ENCODE data around the gene ZDHHC11B. TPM values are rescaled to one million over a fixed set of nuclear protein-coding genes. Genes with fewer than 3 reads are reported as not detected.
"Not testable (repeated sequence)": the region's sequence is repeated elsewhere in the genome, so short reads cannot be mapped to it uniquely, and the experiment has no call there.

The ZDHHC11B gene
- total RNA-seq, 1 donor from 2014 or later, result 13.4 TPM

DNA sequence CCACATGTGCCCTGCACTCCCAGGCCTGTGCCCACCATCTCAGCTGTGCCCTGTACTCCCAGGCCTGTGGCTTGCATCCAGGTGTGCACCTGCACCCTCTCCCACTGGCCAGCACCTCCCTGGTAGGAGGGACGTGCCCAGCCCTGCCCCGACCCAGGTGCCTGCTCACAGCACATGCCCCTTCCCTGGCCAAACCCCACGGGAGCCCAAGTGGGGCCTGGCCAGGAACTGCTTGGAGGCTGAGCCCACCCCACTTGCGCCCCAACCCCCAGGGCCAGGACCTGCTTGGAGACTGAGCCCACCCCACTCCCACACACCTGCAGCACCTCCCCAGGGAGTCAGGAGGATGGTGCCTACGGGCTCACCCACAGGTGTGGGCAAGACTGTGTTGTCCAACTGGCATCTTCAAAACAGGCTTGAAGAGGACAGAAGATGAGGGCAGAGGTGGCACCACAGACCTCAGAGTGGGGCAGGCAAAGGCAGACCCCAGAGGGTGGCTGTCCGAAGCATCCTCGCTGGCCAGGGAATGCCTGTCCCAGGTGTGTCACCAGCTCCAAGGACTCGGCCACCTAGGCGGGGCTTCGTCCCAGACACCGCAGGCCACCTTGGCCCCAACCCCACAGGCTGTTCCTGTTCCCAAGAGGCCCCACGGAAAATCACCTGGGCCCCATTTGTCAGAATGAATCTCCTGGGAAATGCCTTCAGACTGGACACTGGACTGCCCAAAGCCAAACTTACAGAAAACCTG, 10.8 kb downstream of the ZDHHC11B start:
- TF ChIP-seq, protein P1, sequence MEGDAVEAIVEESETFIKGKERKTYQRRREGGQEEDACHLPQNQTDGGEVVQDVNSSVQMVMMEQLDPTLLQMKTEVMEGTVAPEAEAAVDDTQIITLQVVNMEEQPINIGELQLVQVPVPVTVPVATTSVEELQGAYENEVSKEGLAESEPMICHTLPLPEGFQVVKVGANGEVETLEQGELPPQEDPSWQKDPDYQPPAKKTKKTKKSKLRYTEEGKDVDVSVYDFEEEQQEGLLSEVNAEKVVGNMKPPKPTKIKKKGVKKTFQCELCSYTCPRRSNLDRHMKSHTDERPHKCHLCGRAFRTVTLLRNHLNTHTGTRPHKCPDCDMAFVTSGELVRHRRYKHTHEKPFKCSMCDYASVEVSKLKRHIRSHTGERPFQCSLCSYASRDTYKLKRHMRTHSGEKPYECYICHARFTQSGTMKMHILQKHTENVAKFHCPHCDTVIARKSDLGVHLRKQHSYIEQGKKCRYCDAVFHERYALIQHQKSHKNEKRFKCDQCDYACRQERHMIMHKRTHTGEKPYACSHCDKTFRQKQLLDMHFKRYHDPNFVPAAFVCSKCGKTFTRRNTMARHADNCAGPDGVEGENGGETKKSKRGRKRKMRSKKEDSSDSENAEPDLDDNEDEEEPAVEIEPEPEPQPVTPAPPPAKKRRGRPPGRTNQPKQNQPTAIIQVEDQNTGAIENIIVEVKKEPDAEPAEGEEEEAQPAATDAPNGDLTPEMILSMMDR (IDR thresholded peaks at IDR 0.05; ENCODE audit: borderline replicate concordance), result no peak
- Histone ChIP-seq H3K27ac (replicated peaks) (no peak overlapping the region), H3K9me3 (replicated peaks) (no peaks in the 10 kb centered on the region), H3K27me3 (ENCODE audit: low read depth) (no peaks in the 10 kb centered on the region), H3K4me1 (peaks cover 35% of the 10 kb centered on the region), H3K4me3 (no peak overlapping the region), H3K36me3 (no peaks in the 10 kb centered on the region)
- DNase-seq, result no peak
- intact Hi-C loops (cut with micrococcal nuclease), result no loop called here

DNA sequence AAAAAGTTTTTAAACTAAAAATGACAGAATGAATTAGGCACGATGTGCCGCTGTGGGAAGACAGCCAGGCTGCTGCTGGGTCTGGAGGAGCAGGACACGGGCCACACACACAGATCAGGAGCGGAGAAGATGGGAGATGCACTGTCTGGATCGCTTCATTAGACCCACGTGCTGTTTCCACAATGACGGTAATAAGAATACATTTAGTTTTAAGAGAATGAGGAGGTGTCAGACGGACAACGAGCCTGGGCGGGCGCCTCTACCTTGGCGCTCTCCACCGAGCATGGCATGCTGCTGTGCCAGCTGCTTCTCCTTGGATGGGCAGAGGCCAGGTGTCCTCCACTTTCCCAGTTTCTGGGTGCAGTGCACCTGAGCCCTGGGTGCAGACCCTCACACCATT, 11.6 kb downstream of the ZDHHC11B start:
- intact Hi-C loops (cut with micrococcal nuclease); H3K27me3 ChIP-seq (ENCODE audit: low read depth); DNase-seq; H3K9me3 ChIP-seq (replicated peaks); H3K36me3 ChIP-seq; H3K4me3 ChIP-seq; H3K27ac ChIP-seq (replicated peaks): not testable (repeated sequence)
- peaks cover 34% of the 10 kb centered on the region for H3K4me1 ChIP-seq

DNA sequence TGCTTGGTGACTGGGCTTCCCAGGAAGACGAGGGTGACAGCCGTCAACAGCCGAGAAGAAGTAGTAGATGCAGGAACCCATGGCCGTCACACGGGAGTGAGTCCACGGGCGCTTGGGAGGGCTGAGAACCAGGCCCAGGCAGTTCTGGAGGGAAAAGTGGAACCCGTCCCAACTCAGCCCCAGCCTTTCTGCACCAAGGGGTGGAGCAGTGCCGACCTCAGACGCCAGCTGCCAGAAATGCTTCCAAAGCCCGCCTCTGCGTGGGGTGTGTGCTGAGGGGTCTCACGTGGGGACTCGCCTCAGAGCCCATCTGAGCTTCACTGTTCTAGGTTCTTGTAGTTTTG, 12.0 kb downstream of the ZDHHC11B start:
- H3K27me3 ChIP-seq (ENCODE audit: low read depth); H3K9me3 ChIP-seq (replicated peaks); intact Hi-C loops (cut with micrococcal nuclease); DNase-seq; H3K27ac ChIP-seq (replicated peaks); H3K36me3 ChIP-seq; H3K4me3 ChIP-seq: not testable (repeated sequence)
- H3K4me1 ChIP-seq, result peaks cover 30% of the 10 kb centered on the region

DNA sequence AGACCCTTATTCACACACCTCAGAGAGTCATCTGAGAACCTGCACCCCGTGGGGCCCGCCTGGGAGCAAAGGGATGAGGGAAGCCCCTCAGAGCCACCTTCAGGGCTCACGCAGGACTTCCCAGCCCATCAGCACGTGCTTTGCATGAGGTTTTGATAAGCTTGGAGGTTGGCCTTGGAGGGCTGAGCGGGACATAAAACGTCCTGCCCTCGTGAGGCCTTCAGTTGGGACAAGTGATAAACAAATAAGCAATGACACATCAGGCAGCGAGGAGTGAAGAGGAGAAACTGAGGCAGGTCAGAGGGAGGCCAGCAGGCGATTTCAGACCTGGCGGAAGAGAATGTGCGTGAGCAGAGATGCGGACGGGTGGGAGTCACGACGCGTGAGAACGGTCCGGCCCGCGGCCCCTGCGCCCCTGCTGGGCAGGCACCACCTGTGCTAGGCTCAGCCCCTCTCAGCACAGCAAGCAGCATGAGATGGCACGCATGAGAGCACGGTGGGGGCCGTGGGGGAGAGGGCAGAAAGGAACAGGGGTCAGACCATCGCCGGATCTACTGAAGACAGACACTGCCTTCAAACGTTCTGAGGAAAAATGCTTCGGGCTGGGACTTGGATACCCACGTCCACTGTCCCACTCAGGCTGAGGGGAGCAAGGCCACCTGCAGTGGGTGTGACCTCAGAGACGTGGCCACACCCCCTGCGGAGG, 12.5 kb downstream of the ZDHHC11B start:
- DNase-seq; intact Hi-C loops (cut with micrococcal nuclease); H3K4me3 ChIP-seq; H3K36me3 ChIP-seq; H3K9me3 ChIP-seq (replicated peaks); H3K27me3 ChIP-seq (ENCODE audit: low read depth); H3K27ac ChIP-seq (replicated peaks): not testable (repeated sequence)
- H3K4me1 ChIP-seq, result peaks cover 25% of the 10 kb centered on the region

DNA sequence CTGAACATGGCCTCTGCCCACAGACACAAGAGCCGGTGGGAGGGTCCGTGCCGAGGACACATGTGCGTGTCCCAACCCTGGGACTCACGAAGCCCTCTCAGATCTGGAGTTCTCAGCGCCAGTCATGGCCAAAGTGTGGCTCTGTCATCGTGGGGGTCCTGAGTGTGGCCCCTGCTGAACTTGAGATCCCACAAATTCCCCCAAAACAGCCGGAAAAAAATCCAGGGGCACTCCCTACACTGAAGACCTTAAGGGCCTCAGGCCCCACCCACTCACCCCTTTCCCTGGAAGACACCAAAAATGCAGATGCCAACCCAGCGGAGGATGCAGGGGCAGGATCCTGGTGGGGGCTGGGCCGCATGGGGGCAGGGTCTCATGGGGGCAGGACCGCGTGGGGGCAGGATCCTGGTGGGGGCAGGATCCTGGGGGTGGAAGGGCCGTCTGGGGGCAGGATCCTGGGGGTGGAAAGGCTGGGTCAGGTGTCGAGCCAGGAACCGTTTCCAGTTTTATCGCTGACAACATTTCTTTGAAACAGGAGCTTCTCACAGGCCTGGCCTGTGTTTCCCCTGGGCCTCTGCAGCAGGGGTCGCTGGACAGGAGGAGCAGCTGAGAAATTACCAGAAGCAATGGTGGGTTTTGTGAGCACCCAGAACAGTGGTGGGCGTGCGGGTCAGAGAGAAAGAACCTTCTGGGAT, 13.3 kb downstream of the ZDHHC11B start:
- DNase-seq; intact Hi-C loops (cut with micrococcal nuclease); H3K27me3 ChIP-seq (ENCODE audit: low read depth); H3K9me3 ChIP-seq (replicated peaks); H3K4me3 ChIP-seq; H3K27ac ChIP-seq (replicated peaks); H3K36me3 ChIP-seq: not testable (repeated sequence)
- H3K4me1 ChIP-seq, result peaks cover 18% of the 10 kb centered on the region

DNA sequence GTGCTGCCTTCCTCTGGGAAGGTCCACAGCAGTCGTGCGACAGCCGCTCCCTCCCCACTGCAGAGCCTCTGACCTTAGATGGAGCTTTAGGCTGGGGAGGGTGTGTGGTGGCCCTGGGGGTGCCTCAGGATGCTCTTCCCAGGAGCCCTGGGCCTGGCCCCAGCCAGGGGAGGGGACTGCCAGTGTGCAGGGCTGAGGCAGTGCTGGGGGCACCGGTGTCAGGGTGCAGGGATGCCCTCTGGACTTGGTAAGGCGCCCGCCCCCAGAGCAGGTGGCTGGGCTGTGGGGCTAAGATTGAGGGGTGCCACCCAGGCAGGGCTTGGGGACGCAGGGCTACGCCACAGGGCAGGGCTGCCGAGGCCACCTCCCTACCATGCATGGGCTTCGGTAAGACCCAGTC, 13.9 kb downstream of the ZDHHC11B start:
- peaks cover 16% of the 10 kb centered on the region for H3K36me3 ChIP-seq
- H3K4me1 ChIP-seq, result peaks cover 11% of the 10 kb centered on the region
- DNase-seq; H3K27me3 ChIP-seq (ENCODE audit: low read depth); H3K27ac ChIP-seq (replicated peaks); H3K4me3 ChIP-seq; H3K9me3 ChIP-seq (replicated peaks); intact Hi-C loops (cut with micrococcal nuclease): not testable (repeated sequence)

DNA sequence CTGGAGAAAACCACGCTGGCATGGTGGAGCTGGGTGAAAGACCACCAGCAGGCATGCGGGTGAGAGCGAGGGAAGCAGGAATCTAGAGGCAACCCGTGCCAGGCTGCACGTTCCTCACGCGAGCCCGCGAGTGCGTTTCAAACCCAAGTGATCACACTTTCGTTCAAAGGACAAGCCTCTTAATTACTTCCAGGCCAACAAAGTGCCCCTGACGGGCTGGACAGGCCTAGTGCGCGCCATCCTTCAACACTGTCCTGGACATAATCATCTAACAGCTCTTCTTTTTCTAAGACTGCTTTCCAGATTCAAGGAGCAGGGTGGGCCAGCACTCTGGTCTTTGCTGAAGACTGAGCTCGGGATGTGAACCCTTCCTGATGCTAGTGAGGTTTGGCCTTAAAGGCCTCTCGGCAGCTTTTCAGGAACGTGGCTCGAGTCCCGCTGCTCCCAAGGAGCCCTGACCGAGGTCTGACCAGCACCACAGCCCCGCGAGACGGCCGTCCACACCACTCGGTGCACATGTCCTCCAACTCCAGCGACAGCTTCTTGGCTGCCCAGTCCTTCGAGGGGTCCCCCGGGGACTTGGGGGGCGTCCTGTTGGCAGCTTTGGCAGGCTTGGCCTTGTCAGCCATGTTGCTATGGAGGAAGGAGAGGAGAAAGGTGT, 14.9 kb downstream of the ZDHHC11B start:
- H3K27ac ChIP-seq (replicated peaks); H3K4me3 ChIP-seq; H3K27me3 ChIP-seq (ENCODE audit: low read depth); H3K9me3 ChIP-seq (replicated peaks); H3K4me1 ChIP-seq; intact Hi-C loops (cut with micrococcal nuclease); DNase-seq: not testable (repeated sequence)
- peaks cover 19% of the 10 kb centered on the region for H3K36me3 ChIP-seq

DNA sequence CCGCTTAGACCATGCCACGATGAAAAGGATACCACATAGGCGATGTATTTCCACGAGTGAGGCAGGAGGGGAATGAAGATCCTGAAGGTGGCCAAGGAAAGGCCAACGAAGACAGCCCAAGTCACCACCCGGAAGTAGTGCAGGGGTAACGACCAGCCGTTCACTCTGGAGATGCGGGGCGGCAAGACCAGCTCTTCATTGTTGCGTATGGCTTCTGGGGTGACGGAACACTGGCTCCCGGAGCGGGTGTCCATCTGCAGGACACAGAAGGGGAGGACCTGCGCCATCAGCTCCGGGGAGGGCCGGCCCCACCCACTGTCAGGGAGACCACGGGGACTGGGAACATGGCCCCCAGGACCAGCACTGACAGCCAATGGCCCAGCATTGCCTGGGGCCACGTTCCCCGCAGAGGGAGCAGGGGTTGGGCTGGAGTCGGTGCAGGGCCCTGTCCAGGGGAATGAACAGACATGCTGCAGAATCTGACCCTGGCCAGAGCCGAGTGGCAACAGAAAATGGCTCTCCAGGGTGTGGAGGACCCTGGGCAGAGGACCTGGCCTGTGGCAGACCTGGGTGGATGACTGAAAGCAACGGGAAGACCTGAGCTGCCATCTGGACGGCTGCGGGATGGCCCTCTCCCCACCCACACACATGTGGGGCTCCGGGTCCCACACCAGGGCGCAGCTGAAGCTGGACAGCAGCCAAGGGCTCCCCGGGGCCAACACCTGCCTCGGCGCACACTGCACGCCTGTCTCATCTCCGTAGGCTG, 17.7 kb downstream of the ZDHHC11B start:
- no peak for DNase-seq
- no peaks in the 10 kb centered on the region for H3K27me3 ChIP-seq (ENCODE audit: low read depth)
- H3K36me3 ChIP-seq, result peaks cover 25% of the 10 kb centered on the region
- intact Hi-C loops (cut with micrococcal nuclease), result no loop called here
- H3K4me1 ChIP-seq, result peaks cover 9% of the 10 kb centered on the region
- no peaks in the 10 kb centered on the region for H3K9me3 ChIP-seq (replicated peaks)
- TF ChIP-seq, protein P1 (IDR thresholded peaks at IDR 0.05; ENCODE audit: borderline replicate concordance), result no peak
- no peak overlapping the region for H3K4me3 ChIP-seq
- no peak overlapping the region for H3K27ac ChIP-seq (replicated peaks)
